Stimulated activated CD4-positive, alpha-beta T cell treated with anti-CD3 and anti-CD28 coated beads, Interleukin-1b, Interleukin-23, amount 100 ng/mL, for 4 hours (primary cell): ENCODE results near the gene EFCAB8.
"Not testable (repeated sequence)": the region's sequence is repeated elsewhere in the genome, so short reads cannot be mapped to it uniquely, and the experiment has no call there.

Experiments used
- DNase-seq, 2 donors: peaks; one replicate each; pipeline ENCODE4 v3.0.0-alpha.2; 2020; ENCODE audit warnings: low read depth in 2 of 2

The EFCAB8 gene

DNA sequence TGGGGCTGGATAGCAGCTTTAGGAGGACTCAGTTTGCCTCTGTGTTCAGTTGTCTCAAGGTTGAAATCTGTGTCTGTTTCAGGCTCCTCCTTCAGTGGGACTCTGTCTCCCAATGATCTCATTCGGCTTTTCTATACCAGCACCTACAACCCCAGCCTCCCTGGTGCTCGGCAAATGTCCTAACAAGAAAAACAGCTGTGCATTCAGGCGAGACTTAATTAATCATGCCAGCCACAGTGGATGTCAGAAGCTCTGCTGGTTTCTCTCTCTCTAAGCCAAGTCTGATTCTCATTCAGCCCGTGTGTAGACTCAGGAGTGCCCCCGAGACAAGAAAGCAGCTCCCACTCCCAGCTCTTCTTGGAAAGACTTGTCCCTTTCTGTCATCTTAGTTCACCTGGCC is 98.7 kb downstream of the EFCAB8 start:
- no peak for DNase-seq

GRCh38 chr20:32958574-32958973 is 99.9 kb downstream of the EFCAB8 start:
- DNase-seq = no peak

DNA sequence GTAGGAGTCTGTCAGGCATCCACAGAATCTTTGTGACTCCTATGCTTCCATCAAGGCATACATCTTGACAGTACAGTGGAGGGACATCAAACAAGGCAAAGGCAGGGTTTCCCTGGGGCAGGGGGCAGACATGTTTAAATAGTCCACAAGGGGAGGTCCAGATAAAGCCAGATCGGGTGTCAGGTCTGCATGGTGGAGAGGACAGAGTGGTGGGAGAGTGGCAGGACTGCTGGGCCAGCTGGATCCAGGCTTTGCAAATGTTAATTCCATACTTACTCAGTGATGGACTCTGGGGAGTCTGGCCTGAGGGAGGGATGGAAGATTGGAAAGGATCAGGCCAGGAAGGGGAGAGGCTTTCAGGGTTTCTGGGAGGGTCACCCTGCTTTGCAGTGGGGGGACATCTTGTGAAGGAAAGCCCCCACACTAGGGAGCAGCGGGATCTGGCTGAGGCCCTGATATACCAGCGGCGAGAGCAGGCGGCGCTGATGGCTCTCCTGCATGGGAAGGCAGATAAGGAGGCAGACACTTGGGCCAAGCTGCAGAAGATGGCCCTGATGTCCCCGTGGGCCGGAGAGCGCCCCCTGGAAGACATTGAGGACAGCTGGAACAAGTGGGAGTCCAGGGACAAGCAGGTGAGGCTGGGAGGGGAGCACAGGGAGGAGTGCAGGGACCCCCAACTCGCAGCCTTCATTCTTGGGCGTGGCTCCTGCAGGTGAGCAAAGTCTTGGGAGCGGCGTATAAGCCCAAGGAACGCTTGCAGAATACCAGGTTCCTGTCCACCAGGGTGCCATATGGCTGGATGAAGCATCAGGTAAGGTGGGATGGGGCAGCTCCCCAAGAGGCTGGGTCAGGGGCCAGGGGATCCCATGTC is 100.9 kb downstream of the EFCAB8 start:
- DNase-seq = no peak

DNA sequence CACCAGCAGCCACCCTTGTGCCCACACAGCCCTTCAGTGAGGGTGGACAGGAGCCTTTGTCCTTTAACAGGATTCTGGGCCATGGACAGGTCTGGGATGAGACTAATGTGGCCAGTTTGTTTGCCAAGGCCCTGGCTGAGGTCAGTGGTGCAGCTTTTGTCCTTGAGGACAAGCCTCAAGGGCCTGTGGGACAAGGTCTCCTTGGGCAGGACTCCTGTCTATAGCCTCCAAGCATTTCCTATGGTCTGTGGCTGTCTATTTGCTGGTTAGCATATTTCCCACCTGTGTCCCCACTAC is 101.4 kb downstream of the EFCAB8 start:
- DNase-seq = no peak

DNA sequence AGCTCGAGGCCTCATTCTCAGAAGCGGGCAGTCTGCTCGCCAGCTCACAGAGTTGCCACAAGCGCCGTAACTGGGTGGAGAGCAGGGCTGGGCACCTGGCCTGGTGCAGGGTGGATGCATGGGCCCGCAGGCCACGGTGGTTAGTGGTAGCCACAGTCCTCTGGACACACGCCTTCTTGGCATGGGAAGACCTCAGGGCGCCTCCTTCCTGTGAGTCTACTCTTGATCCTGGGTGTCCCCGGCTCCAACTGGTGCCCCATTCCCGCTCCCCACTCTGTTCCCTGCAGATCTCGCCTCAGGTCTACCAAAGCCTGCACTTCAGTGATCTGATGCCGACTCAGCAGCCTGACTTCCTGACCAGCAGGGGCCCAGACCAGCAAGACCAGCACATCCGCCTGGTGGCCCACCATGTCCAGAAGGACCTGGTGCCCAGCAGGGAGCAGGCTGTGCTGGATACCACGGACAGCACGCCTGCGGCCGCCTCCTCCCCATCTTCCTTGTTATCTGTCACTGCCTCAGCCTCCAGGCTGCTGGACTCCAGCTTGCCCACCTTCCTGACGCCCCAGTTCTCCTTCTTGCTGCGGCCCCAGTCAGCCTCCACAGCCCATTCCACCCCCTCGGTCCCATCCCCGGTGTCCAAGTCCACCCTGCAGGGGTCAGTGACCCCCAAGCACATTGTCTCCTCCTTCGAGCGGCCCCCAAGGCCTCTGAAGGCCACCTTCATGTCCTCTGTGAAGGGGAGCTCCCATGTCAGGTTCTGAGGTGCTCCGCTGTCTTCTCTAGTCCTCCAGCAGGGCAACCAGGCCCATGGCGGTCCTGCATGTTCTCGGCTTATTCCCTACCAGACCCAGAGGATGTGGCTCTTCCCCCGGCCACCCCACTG is 102.4 kb downstream of the EFCAB8 start:
- no peak for DNase-seq

GRCh38 chr20:32962053-32962452 is 103.3 kb downstream of the EFCAB8 start:
- DNase-seq = no peak

- DNase-seq = not testable (repeated sequence)
Observed at GRCh38 chr20:32962646-32963045, 103.9 kb downstream of the EFCAB8 start.

- DNase-seq = no peak
Observed at GRCh38 chr20:32963176-32963575, 104.5 kb downstream of the EFCAB8 start.

DNA sequence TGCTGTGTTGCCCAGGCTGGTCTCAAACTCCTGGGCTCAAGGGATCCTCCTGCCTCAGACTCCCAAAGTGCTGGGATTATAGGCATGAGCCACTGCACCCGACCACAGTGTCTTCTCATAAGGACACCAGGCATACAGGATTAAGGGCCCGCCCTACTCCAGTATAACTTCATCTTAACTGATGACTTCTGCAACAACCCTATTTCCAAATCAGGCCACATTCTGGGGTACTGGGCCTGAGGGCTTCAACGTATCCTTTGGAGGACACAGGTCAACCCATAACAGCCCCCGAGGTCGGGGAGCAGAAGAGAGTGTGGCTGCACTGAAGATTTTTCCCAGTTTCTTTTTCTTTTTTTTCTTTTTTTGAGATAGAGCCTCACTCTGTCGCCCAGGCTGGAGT is 105.9 kb downstream of the EFCAB8 start:
- DNase-seq = no peak

DNA sequence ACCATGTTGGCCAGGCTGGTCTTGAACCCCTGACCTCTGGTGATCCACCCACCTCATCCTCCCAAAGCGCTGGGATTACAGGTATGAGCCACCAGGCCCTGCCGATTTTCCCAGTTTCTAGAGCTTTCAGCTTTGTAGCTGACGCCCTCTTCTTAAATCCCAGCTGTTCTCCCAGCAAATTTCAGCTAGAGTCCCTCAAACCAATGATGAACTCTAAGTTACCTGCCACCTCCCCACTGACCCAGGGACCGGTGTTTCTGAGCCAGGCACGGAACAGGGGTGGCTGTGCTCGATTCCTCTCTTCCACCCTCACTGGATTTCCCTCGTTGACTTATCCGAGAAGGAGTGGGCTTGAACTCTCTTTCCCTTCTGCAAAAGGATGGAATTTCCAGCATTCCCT is 106.4 kb downstream of the EFCAB8 start:
- DNase-seq = no peak

DNA sequence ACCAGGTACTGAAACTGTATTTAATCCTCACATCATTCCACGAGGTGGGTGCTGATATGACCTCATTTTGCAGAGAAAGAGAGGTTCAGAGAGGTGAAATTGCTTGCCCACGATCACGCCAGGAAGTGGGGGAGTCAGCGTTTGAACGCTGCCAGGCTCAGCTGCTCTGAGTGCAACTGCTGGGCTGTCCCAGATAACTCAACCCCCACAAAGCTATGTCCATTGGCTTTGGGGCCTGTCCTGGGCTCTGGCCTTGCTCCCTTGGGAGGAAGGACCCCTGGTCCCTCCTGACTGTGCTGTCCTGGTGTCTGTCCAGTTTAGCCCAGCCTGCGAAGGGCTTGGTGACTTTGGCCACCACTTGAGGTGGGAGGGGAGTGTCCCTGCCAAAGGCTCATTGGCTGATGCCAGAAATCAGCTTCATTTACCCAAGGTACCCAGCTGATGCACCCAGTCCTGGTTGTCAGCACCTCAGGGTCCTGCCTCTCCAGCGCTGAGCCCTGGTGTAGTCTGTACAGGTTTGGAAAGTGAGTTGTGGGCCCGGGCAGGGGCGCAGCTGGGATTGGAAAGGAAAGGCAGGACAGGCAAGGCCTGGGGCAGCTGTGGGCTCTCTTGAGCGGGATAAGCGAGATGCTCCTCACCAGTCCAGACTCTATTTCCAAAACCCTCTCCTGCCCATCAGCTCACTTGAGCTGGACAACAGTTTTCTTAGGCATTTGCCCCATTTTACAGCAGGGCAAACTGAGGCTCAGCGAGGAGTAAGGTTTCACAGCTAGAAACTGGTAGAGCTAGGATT is 107.1 kb downstream of the EFCAB8 start:
- DNase-seq = no peak

DNA sequence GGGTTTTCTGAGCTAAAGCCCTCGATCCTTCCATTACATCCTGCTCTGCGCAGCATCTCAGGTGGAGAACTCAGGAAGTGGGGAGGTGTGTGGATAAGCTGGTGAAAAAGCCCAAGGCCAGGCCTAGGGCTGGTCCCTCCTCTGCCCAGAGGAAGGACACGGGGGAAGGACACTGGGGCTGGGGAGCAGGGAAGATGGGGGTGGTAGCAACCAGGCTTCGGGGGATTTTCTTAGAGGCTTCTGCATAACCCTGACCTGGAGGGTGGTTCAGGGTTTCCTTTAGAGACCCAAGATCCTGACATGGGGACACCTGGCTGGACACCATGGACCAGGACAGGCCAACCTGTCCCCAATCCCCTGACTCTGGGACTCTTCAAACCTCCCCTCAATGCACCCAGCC is 107.7 kb downstream of the EFCAB8 start:
- DNase-seq = no peak

DNA sequence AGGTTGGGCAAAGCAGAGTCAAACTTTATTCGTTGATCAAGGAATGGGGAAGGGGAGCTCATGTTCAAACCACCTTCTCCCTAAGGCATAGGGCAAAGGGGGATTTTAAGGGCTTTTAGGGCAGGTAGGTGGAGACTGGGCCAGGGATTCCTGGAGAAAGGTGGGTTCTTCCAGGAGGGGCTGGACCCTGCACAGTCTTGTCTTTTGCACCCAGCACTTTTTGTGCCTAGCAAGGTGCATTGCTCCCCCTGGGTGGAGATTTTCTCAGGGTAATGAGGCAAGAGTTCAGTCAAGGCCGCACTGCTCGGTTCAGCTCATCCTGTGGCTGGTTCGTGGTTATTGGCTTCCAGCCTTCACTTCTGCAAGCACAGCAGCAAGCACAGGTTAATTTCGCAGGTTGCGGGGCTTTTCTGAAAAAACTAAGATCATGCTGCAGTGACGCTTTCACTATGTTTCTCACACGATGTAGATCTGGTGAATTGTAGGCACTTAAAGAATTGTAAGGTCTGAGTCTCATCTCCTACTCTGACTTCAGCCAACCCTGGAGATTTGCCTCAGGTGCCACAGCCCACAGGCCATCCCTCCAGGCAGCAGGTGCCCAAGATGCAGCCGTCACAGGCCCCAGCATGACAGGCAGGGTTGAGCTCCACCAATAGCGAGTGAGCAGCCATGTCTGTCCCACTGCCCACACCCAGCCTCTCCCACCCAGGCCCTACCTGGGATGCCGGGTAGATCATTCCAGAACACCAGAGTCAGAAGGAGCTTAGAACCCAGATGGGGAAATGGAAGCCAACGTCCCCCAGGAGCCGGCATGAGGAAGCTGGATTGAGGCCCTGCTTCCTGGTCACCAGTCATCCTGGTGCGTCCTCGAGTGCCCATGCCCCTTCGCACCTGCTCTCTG is 108.4 kb downstream of the EFCAB8 start:
- DNase-seq = no peak

DNA sequence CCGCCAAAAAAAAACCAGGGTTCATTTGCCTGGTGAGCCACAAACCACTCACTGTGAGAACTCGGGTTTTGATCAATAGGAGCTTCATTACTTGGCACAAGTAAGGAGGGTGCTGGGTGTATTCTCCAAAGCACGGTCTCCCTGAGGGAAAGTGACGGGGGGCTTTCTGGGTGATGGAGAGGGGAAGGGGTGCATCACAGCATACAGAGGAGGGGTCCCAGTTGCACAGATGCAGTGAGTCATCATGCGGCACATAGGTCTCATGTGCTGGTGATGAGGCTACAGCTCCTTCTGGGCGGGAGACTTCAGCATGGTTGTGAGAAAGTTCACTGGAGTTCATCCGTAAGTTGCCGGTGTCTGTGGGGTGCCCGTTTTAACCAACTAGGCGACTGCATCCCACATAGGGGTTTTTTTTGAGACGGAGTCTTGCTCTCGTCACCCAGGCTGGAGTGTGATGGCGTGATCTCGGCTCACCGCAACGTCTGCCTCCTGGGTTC is 109.3 kb downstream of the EFCAB8 start:
- DNase-seq = no peak

GRCh38 chr20:32968478-32969241 is 109.9 kb downstream of the EFCAB8 start:
- DNase-seq = no peak

DNA sequence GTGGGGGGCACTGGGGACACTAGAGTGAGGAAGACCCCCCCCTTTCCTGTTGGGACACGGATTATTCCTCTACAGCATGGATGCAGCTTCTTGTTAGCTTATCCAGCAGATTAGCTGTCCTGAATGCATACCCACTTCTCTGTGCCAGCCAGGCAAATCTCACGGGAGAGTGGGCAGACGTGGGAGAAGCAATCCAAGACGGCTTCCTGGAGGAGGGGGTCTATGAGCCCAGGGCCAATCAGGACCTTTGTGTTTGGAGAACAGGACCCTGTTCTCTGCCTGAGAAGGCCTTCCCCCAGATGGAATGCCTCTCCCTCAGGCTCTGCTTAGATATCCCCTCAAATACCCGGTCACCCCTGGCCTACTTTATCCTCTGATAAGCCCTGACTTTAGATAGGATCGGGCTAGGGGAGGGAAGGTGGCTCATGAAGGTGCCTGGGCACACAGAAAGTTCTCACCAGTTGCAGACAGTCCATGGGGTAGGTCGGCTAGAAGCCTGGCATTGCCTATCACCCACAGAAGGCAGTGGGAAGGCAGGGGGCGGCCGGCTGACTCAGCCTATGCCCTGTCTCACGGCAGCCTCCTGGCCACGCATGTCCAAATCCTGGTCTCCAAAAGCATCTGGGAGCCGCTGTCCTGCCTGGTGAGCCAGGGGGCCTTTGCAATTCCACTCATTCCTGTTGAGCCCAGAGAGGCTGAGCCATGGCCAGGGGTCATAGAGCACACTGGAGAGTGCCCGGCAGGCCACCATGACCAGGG is 110.8 kb downstream of the EFCAB8 start:
- DNase-seq = no peak

DNA sequence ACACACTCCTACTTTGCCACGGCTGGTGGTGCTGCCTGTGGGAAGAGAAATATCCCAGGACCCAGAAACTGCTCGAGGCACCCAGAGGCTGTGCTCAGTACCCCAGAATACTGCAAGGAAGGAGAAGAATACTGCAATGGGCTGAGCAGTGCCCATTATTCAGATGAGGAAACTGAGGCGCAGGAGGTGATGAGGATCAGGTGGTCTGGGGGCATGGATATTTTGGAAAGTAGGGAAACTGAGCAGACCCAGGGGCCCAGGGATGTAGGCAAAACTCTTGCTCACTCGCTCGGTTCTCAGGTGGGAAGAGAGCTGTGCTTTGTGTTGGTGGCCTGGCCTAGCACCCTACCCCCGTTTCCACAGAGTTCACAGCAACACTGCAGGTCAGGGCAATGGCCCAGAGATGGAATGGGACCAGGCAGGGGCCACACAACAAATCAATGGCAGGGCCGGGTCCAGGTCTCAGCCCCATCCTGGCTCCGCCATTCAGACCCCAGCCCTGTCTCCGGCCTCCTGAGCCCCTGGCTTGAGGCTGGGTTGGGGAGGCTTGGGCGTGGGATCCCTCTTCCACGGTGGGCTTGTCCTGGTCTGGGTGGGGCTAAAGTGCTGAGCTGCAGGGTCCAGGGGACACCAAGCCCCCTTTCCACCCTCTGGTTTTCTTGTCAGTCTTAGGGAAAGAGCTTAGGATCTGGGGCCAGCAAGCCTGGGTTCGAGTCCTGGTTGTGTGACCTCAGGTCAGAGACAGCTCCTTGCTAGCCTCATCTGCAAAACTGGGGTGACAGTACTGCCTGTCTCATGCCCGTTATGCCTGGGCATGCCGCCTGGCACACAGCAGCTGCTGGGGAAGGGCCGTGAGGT is 111.6 kb downstream of the EFCAB8 start:
- DNase-seq = no peak

DNA sequence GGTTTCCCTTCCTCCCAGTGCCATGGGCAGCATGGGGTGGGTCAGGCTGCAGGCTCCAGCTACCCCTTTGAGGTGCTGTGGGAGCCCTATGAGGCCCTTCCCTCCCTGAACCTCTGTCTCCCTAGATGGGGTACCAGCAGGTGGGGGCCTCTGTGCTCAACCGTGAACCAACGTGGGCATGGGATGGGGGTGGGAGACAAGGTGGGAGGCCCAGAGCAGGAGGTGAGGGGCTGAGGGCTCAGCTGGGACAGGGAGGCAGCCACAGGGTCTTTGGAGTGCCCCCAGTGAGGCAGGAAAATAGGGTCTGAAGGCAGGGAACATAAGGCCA is 112.2 kb downstream of the EFCAB8 start:
- DNase-seq = no peak

- no peak for DNase-seq
Observed at GRCh38 chr20:32971703-32972161, 113.0 kb downstream of the EFCAB8 start.
